HuH-7.5 (cell line): ENCODE results near the gene NPAS3.

Experiments
- DNase-seq: peaks from one replicate; pipeline ENCODE4 v3.0.0; 2011; ENCODE audit warnings: low spot score

Gene NPAS3

DNA sequence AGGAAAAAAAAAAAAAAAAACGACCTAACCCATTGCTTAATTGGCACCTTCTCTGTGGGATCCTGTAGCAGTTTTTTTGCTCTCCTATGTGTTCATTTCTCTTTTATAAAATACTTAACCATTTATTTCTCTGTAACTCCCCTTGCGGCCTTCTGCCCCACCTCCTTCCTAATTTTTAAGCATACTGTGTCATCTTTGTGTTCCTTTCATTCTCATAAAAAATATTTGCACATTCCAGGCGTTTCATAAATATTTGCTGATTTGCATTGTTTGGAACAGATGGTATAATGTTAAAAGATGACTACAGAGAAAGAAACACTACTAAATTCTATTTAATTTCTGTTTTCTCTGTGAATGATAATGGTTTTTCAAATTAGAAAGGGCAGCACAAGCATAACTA, 77.9 kb downstream of the NPAS3 start:
- DNase-seq = no peak

DNA sequence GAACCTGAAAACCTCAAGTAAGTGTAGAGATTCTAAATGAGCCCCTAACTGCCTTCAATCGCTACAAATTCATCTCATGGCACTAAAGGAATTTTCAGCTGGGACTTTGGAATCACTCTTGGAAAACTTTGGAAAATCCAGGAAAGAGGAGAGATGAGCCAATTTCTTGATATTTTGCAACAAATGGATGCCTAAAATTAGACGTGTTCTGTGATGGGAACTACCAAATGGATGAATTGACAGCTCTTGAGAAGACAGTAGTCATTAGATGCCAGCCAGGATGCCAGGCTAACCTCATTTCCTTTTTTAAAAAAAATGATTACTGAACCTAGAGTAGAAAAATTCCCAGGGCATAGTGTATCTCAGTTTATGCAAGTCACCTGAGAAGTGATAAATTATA, 78.3 kb downstream of the NPAS3 start:
- no peak for DNase-seq

DNA sequence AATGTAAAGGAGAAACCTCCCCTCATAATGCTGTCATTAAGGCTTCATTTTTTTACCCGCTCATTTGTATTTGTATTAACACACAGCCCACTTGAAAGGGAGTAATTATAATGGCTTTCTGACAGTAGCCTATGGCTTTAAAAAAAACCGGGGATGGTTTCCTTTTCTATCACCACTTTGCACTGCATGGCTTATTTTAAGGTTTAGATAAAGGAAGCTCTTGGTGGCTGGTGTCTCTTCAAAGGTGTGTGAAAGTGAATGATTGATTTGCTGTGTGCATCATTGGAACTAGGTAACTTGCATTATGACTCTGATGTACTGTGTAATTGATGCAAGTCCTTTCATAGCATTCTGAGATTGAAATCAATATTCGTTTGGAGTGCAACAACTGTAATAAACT, 80.7 kb downstream of the NPAS3 start:
- DNase-seq = no peak

DNA sequence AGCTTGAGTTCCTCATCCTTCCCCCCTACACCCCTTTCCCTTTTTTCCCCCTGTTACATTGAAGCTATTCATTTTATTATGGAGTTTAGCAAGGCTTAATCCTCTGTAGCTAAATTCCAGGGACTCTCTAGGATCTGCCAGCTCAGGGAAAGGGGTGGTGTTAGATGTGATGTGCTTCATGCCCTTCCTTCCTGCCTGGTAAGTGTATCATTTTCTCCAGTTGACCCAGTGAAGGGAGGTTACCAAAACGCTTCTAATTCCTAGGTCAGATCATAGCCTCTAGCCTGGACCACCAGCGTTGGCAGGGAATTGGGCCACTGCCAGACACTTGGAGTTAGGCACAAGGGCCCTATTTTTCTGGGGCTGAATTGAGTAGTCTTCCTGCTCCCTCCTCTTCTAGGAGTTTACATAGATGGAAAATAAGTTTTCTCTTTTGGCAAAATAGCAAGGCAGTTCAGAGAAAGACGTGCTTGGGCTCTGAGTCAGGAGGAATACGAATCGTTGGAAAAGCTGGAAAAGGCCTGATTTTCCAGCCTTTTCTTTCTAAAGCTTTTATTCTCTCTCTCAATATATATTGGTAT, 88.3 kb downstream of the NPAS3 start:
- DNase-seq = no peak

DNA sequence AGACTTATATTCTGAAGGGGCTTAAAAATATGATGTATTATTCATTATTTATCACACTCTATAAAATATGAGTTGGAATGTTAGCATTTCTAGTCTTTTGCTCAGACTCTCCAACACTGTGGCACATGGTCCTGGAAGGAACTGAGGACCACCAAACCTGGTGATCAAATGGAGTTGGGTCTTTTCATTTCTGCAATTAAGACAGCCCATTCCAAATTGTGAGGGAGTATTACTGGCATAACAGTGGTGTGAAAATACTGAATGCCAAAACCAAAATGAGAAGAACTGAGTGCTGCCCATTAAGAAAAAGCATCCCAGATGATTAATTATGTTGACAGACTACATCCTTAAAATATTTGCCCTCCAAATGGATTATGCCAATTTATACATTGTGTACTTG, 90.8 kb downstream of the NPAS3 start:
- DNase-seq = no peak

DNA sequence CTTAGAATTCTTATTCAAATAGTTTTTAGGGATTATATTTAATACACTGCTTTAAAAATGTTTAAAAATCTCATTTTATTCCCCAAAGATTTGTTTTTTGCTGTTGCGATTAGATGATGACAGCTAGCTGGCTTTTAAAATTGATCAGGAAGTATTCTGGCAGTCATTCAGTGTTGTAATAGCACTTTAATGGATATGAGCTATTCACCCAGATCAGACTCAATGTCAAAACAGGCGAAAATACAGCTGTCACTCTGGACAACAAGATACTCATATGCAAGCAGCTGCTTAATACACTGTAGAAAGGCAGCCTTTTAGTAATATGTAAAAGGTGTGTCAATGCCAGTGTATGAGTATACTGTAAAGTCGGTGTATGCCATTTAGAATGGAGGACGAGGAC, 91.7 kb downstream of the NPAS3 start:
- DNase-seq = no peak

DNA sequence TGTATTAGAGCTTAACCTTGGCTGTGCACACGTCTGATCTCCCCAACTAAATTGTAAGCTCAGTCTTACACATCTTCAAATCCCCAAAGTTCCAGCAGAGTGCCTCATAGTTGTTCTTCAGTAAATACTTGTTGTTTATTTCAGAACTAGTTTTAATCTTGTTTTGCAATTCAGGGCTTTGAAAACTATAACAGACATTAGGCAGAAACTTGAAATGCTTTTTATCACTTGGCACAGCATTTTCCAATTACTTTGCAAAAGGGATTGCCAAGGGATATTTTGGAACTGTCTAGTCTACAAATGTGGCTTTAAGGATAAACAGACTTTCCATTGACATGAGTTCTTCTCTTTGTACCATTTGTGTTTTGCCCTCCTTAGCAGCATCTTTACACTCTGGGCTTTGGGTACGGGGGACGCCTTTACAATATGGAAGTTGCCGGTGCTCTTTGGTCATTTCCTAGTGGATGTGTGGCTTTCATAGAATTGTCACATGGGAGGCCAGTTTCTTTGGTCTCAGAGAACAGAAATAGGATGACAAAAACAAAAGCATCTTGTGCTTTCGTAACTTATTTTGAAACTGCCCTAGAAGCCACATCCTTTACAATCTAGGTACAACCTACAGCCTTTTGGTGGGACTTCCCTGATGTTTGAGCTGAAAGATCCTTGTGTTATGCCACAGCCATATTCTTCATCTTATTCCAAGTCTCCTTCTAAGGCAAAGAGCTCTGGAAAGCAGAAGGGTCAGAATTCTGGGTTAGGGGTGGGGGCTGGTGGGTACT, 96.9 kb downstream of the NPAS3 start:
- DNase-seq = no peak

DNA sequence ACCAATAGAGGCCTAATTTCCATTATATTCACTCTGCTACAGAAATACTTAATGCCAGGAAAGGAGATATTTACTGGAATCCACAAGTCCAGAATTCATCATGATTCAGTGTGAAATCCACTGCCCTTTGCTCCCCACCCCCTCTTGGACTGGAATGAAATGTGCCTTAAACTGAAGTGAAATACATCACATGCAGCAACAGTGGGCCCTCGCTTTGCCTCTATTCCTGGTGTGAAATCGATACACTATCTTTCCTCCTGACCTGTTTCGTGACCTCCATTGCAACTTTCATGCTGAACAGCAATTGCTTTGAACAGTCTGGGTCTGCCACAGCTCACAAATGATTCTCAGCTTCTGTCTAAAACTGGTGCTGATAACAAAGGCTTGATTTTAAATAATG, 100.6 kb downstream of the NPAS3 start:
- peak; percentile 8 for DNase-seq

DNA sequence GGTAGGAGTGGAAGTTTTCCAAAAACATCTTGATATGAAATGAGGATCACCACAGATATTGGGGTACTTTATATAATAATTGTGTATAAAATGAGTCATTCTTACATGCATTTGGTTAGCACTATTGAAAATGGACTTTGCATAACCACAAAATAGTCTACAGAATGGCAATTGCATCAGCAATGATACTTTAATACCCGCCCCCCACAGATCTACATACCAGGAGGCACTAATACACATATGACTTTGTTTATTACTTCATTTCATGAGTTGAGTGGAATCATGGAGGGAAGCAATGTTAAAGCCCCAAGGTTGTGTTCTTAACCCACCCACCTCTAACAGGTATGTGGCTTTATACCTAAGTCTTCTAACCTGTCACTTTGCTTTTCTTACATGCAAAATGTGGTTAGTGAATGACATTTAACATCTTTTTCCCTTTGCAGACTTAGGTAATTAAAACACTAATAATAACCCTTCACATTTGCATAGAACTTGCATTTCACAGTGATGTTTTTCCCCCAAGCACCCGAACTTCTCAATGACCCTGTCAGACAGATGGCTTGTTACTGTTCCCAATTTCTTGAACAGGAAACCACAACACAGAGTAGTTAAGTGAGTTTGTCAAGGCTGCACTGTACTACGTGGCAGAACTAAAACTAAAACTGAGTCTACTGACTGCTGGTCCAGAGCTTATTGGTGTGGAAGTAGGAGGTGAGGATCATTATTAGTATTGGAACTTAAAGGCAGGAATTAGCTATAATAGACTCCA, 101.9 kb downstream of the NPAS3 start:
- no peak for DNase-seq

DNA sequence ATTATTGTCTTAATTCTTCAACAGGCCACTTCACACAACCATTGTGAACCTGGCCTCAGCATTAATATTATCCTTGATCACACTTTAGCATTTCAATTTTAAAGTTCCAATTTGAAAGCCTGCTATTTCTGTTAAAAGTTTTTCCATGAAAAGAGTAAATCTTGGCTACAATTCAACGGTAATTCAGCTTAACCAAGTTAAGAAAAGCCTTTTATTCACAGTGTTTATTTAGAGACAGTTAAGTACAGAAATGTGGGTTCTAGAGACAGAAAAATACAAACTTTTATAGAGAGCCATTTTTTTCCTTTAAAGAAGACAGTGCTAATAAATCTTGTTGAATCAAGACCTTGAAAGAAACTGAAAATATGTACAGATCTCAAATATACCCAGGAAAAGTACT, 103.9 kb downstream of the NPAS3 start:
- no peak for DNase-seq

DNA sequence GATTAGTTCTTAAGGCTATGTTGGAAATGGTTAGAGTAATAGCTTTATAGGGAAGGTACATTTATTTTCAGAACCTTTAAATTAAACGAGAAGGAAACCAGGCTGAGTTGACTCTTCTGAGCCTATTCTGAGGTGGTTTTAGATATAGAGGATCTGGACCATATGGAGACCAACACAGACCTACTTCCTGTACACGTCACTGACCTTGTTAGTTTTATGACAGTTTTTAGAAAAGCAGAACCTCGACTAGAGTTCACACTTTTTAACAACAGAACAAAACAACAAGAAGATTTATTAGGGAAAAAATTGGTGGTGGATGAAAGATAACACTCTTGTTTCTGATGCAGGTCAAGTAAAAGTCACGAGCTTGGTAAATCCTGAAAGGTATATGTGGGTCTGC, 107.1 kb downstream of the NPAS3 start:
- no peak for DNase-seq

DNA sequence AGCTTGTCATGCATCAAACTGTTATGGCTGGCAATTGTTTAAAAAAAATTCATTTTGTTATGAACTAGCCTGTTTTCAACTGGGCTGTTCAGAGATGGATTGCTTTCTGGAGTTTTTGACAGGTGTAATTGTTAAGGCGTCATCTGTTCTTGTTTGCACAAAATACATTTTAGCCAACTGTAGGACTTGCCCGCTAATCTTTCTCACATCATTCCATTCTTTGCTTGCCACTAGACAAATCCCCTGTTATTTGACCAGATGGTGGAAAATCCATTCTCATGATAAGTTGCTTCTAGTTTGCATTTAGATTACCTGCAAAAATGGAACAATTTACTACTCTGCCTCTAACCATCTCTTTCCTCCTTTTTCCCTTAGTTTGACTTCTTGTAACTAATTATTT, 114.3 kb downstream of the NPAS3 start:
- no peak for DNase-seq

DNA sequence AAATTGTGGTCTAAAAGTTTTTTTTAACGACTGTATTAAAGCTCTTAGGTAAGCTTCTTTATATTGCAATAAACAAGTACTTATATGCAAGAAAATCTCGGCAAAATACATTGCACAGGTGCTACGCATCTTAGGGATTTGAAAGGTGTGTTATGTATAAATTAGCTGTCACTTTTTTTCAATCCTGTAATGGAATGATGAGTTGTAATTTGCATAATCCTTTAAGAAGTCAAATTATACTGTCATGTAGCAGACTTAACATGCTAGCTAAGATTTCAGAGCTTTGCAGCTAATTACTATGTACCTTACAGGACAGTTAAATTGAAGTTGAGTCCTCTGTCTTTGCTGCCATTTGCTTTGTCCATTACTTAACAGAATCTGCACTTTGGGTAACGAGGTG, 117.5 kb downstream of the NPAS3 start:
- DNase-seq = no peak

DNA sequence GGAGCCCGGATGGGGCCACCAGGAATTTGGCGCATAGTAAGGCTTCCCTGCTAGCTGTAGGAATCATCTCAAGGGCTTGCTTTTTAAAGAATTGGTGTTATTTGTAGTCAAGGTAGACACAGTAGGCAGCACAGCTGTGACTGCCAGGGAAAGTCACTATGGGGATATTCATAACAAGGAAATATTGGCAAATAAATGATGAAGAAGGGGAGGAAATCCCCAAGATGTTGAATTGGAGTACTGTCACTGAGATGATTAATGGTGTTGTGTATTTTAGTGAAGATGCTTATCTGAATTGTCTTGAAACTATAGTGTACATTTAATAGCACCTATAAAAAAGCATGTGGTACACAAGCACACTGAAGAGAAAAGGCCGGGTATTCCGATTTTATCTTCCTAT, 118.9 kb downstream of the NPAS3 start:
- DNase-seq = no peak

DNA sequence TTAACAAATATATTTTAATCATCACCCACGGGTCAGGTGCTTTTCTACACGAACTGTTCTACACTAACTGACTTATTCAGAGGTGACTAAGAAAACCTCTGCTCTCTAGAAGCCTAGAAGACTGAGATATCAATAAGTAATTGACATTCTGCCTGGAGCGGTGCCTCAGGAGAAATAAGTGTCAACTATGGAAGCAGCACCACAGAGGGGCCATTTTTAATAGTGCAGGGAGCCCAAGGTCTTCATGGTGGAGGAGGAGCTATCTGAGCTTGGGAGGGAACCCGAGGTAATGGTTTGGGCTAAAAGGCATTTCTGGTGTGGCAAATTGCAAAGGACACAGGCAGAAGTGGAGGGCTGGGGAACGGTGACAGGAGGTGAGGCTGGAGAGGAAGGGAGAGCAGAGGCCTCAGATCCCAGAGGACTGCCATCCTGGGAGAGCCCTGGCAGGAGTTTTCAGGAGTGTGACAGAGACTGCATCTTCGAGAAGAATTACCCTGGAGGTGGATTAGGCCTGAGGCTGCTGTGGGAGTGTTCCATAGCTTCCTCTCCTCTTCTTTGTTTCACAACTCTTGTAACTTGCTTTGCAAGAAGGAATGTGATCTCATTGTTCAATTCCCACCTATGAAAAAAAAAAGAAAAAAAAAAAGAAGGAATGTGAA, 123.1 kb downstream of the NPAS3 start:
- no peak for DNase-seq

DNA sequence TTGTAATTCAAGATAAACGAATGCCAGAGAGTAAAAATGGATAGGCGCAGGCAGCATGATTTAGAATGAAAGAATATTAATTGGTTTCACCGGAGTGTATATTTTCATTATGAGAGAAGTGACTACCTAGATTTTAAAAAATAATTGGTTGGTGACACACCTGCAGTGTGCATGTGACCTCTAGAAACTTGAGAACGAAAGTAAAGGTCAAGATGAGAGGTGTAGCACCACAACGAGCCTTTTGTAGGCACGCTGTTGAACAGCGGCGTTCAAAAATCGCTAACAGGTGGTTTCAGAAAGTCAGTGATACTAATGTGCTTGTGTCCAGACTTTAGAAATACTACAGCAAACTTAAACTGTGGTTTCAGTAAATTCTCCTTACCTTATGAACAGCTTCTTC, 123.8 kb downstream of the NPAS3 start:
- no peak for DNase-seq

DNA sequence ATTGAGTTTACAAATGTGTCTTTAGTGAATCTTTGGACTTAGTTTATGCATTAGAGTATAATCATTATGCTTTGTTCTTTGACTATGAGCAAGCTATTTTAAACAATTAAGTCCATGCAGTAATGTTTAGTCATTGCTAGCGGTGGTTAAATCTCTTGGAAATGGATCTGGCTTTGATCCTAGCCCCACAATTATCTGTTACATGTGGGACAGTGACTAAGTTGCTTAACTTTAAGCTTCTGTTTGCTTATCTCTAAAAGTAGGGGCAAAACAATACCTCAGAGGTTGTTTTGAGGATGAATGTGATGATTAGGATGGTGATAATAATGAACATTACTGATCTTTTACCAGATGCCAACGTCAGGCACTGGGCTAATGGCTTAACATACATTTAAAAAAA, 124.2 kb downstream of the NPAS3 start:
- no peak for DNase-seq

DNA sequence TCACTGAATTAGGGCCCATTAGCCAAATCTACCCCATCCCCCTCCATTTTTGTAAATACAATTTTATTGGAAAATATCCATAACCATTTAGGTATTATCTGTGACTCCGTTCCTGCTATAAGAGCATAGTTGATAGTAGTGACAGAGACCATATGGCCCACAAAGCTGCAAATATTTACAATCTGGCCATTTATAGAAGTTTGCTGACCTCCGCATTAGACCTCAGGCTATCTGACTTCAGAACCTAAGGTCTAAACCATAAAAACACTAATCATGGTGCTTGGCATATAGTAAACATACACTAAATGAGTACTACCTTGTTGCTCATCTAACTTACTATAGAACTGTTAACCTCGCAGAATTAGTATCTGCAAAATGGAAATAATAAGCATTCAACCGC, 124.8 kb downstream of the NPAS3 start:
- no peak for DNase-seq

DNA sequence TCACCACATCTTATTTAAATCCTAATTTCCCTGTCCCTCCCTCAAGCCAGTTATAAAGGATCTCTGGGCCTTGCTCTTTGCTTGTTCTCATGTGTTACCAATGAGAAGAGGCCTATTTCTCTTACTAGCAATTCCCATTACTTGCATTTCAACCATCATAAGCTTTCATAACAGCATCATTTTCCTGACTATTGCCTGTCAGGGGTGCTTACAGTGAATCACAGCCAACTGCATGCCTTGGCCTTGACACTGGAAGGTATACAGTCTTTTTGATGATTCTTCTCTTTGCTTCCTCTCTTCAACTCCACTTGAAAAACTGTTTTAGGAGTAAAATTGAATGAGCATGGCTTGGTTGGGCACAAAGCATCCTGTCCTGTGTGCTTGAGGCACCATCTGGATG, 127.0 kb downstream of the NPAS3 start:
- no peak for DNase-seq

DNA sequence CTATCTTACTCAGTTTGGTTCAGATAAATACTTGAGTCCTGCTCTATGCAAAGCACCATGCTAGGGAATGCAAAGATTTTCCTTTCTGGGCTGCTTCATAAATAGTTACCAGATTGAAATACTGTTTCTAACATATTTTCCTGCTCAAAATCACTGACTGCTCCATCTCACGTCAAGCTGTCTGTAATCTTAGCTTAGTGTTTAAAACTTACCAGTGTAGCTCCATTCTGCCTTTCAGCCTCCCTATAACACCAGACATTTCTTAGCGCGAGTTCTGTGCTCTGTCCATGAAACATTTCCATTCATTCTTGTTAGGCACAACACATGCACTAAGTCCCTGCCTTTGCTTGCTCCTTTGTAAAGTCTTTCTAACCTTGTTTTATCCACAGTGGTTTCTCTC, 129.4 kb downstream of the NPAS3 start:
- DNase-seq = no peak

DNA sequence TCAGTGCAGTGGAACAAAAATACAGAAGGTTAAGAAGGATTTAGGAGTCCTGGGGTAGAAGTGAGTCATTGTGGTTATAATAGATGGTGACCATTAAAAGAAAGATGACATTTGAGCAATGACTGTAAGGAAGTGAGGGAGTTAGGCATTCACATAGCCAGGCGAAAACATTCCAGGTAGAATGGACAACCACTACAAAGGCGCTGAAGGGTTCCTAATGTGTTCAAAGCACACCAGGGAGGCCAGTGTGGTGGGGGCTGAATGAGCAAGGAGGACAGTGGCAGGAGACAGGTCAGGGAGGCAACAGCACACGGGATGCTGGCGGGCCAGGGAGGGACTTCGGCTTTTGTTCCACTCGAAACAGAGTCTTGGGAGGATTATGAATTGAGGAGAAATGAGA, 129.9 kb downstream of the NPAS3 start:
- DNase-seq = no peak

DNA sequence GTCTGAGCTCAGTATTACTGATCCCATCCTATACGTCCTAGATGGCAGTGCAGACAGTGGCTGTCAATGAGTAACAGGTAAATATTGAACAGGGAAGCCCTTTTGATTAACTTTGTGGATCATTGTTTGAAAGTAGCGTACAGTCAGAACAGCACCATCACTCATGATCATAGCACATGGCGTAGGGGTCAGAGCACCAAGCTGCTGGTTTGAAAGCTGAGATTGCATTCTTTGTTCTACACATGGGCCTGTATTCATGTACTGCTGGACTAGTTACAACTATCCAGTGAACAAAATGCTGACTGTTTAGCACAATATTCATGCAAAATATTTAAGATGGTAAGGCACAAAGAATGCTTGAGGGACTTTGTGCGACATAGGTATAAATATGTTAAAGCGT, 131.8 kb downstream of the NPAS3 start:
- no peak for DNase-seq

DNA sequence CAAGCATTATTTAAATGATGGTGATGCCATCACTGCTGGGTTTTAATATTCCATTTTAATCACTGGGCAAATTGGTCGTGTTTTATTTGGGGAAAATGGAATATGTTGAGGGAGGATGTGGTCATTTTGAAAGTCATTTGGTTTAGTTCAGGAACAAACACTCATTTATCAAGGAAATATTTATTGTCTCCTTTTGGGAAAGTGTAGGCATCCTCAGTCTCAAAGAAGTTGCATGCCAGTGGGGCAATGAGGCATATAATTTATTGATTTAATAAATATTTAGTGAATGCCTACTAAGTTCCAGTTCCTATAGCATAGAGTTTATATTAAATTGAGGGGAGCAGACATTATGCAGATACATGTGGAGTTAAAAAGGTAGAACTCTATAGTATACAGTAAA, 134.3 kb downstream of the NPAS3 start:
- no peak for DNase-seq
